Lower leg skin (tissue), 3 donors: ENCODE data around the gene SCLY.

Experiments used
- CTCF ChIP-seq, 3 donors: fragments of 450-650 bp; IDR thresholded peaks; one replicate each; pipeline ENCODE4 v1.5.1; 2016; ENCODE audit warnings: antibody characterized with exemption in 3 of 3, mild to moderate bottlenecking in 3 of 3, moderate library complexity in 2 of 3
- POLR2A ChIP-seq, 2 donors: fragments of 450-650 bp; IDR thresholded peaks; one replicate each; pipeline ENCODE4 v1.6.1; 2016 to 2017; ENCODE audit warnings: antibody characterized with exemption in 2 of 2, mild to moderate bottlenecking in 1 of 2, moderate library complexity in 1 of 2

GRCh38 chr2:238091436-238092060 is 30.7 kb downstream of the SCLY start:
- no peak for TF ChIP-seq CTCF (IDR thresholded peaks at IDR 0.05)
- TF ChIP-seq POLR2A (IDR thresholded peaks at IDR 0.05), result no peak
